Adrenal gland (tissue), 5 donors: ENCODE results near the gene PLXNA2.

Source experiments
- CTCF ChIP-seq, 6 experiments: fragments of 450-650 bp in 4 of 6; fragments of 200-600 bp in 2 of 6; sonication (generic) in 1 of 6; IDR thresholded peaks; 1 replicate in 5 of 6; 2 replicates in 1 of 6; pipeline versions ENCODE4 v1.5.1 to v1.8.0; 2016 to 2021; ENCODE audit warnings: antibody characterized with exemption in 6 of 6, mild to moderate bottlenecking in 2 of 6, moderate library complexity in 1 of 6
- POLR2A ChIP-seq, 2 donors: fragments of 450-650 bp; IDR thresholded peaks; one replicate each; pipeline ENCODE4 v1.6.1; 2017; ENCODE audit warnings: antibody characterized with exemption in 2 of 2, mild to moderate bottlenecking in 2 of 2, moderate library complexity in 1 of 2
- donor health status: DM: no; HTN: no; CAD: no.

- TF ChIP-seq CTCF (IDR thresholded peaks at IDR 0.05) (no peak), POLR2A (IDR thresholded peaks at IDR 0.05) (no peak)
Observed at GRCh38 chr1:208254376-208254775, 10.2 kb upstream of the PLXNA2 start.
